ENCODE measurements around the gene C1orf53.

The C1orf53 gene

DNA sequence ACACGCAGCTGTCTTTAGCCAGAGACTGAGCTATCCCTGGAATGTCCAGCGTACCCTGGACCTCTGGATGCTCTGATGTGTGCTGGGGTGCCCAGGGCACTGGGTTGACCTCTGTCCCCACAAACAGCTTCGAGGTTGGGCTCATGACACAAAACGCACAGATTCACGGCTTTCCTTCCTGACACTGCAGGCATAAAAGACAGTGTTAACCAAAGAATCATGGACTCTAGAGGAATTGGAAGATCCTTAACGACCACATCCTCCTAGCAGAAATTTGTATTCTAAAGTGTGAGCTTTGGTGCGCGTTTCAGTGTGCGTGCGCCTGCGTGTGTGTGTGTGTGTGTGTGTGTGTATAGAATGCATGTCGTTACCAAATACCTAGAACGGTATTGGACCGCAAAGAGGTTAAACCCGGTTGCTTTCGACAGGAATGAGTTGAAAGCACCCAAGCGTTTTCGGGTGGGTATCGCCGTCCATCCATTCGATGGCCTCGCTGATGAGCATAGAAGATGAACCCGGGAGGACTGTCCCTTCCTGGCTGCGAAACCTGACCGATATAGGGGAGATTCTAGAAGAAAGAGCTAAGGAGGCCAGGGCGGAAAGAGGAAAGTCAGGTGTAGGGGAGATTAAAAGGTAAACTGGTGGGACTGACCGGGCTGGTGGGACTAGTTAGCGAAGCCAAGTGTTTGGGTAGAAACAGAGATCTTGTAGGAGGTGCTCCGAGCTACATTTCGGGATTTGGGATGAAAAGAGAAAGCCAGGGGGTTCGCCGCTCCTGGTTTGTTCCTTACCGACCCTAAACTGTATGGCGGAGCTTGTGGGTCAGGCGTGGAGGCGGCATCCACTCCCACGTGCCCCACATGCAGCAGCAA lies 7.9 kb downstream of the C1orf53 start:
- TF ChIP-seq POLR2AphosphoS5 (IDR thresholded peaks at IDR 0.05; ENCODE audit: low read depth, low read length) (no peak), SIN3A (IDR thresholded peaks at IDR 0.05; ENCODE audit: borderline replicate concordance, insufficient read depth, low read length) (no peak), TAF1 (IDR thresholded peaks at IDR 0.05; ENCODE audit: borderline replicate concordance, insufficient read depth, low read length) (no peak), FOXP2 (optimal IDR thresholded peaks at IDR 0.05; ENCODE audit: borderline replicate concordance, extremely low read depth, extremely low read length, insufficient read depth) (no peak)
- TF ChIP-seq, protein P1, sequence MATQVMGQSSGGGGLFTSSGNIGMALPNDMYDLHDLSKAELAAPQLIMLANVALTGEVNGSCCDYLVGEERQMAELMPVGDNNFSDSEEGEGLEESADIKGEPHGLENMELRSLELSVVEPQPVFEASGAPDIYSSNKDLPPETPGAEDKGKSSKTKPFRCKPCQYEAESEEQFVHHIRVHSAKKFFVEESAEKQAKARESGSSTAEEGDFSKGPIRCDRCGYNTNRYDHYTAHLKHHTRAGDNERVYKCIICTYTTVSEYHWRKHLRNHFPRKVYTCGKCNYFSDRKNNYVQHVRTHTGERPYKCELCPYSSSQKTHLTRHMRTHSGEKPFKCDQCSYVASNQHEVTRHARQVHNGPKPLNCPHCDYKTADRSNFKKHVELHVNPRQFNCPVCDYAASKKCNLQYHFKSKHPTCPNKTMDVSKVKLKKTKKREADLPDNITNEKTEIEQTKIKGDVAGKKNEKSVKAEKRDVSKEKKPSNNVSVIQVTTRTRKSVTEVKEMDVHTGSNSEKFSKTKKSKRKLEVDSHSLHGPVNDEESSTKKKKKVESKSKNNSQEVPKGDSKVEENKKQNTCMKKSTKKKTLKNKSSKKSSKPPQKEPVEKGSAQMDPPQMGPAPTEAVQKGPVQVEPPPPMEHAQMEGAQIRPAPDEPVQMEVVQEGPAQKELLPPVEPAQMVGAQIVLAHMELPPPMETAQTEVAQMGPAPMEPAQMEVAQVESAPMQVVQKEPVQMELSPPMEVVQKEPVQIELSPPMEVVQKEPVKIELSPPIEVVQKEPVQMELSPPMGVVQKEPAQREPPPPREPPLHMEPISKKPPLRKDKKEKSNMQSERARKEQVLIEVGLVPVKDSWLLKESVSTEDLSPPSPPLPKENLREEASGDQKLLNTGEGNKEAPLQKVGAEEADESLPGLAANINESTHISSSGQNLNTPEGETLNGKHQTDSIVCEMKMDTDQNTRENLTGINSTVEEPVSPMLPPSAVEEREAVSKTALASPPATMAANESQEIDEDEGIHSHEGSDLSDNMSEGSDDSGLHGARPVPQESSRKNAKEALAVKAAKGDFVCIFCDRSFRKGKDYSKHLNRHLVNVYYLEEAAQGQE (IDR thresholded peaks at IDR 0.05; ENCODE audit: insufficient read depth in 1 of 2, low read depth in 2 of 2, low read length in 2 of 2) = no peak

DNA sequence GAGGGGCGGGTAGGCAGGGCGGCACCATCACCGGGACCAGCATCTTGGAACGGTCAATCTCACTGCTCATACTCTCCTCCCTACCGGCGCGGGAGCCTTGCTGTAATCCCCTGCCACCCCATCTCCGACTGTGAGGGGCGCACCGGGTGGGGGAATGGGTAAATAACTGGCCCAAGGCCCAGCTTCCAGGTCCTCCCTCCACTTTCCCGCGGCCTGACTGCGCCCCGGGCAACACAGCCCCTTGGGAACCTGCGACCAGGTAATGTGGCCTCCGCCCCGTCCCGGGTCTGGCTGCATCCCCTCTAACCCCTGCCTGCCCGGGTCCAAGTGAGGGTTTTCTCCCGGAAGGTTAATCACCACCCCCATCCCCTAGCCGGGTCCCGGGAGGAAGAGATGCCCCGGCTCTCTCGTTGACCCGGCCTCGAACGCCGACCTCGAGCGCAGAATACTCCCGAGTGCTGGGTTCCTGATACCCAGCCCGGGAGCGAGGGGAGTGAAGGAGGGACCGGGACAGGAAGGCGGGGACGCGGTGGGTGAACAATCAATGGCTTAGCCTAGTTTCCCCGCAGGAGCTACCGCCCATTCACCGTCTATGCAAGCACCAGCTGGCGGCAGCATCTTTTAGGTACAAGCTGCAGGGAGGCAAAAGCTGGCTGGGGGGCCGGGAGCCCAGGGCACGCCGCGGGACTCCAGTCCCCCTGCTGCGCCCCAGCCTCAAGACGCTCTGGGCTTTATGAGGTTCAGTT lies 8.9 kb downstream of the C1orf53 start:
- TF ChIP-seq SIN3A (IDR thresholded peaks at IDR 0.05; ENCODE audit: borderline replicate concordance, insufficient read depth, low read length) (no peak), POLR2AphosphoS5 (IDR thresholded peaks at IDR 0.05; ENCODE audit: low read depth, low read length) (no peak), TAF1 (IDR thresholded peaks at IDR 0.05; ENCODE audit: borderline replicate concordance, insufficient read depth, low read length) (no peak), FOXP2 (optimal IDR thresholded peaks at IDR 0.05; ENCODE audit: borderline replicate concordance, extremely low read depth, extremely low read length, insufficient read depth) (no peak)
- TF ChIP-seq, protein P1 (IDR thresholded peaks at IDR 0.05; ENCODE audit: insufficient read depth in 1 of 2, low read depth in 2 of 2, low read length in 2 of 2) = no peak

DNA sequence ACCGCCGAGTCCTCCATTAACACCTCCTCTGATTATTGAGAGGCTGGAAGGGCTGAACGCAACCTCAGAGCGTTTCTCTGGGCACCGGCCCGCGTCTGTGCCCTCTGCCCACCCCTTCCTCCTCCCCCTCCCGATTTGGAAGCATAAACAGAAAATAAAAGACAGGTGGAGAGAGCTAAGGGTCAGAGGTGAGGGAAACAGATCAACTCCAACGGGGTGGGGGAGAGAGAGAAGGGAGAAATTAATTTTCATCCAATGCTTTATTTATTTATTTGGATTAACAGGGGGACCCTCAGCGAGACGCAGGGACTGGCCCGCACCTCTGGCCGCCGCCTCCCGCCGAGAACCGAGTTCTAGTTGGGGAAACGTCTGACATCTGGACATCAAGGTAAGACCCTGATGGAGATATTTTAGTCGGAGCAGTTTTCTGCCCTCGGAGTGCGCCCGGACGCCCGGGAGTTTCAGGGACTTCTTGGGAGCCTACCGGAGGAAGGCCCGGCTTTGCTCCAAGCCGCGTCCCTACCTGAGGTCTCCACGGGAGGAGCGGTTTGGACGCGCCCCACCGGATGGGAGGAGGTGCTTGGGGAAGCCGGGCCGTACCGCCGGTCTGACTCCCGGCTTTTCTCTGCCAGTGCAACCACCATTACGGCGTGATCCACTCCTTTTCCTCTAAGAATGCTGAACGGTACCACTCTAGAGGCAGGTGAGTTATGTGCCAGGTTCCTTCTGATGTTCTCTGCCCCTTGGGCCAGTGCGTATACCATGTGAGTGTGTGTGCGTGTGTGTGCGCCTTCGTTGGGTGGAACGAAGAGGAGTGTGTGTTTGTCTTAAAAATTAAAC lies 9.6 kb downstream of the C1orf53 start:
- TF ChIP-seq TAF1 (IDR thresholded peaks at IDR 0.05; ENCODE audit: borderline replicate concordance, insufficient read depth, low read length) = no peak
- TF ChIP-seq, protein P1 (IDR thresholded peaks at IDR 0.05; ENCODE audit: insufficient read depth in 1 of 2, low read depth in 2 of 2, low read length in 2 of 2) = no peak
- TF ChIP-seq SIN3A (IDR thresholded peaks at IDR 0.05; ENCODE audit: borderline replicate concordance, insufficient read depth, low read length) = no peak
- TF ChIP-seq POLR2AphosphoS5 (IDR thresholded peaks at IDR 0.05; ENCODE audit: low read depth, low read length) = no peak
- TF ChIP-seq FOXP2 (optimal IDR thresholded peaks at IDR 0.05; ENCODE audit: borderline replicate concordance, extremely low read depth, extremely low read length, insufficient read depth) = no peak

DNA sequence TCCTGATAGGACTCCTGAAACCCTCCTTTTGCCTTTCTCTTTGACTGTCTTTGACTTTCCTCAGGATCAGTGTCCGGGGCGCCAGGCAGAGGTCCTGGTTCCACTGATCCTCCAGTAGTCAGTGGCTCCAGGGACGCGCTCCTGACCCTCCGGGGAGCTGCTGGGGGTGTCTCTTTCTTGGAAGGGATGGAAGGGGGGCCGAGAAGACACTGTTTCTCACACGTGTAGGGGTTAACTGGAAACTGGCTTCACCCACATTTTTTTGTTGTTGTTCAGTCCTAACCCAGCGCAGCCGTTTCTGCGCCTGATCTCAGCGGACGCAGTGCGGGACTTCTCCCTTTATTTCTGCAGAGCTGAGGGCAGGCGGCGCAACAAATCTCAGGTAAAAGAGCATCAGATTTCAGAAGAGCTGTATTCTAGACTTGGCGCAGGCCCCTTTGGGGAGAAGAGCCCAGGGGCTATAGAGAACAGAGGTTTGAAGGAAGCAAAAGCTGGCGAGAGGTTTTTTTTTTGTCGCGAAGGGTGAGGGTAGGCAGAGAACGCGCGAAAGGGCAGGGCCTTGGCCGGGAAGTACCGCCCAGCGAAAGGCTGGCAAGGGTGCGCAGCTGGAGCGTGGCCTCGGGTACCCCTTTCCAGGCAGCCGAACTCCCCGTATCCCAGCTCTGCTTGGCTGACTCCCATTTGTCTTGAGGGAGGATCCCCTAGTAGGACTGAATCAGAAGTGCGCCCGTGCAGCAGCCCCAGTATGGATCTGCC lies 10.5 kb downstream of the C1orf53 start:
- TF ChIP-seq POLR2AphosphoS5 (IDR thresholded peaks at IDR 0.05; ENCODE audit: low read depth, low read length) (no peak), SIN3A (IDR thresholded peaks at IDR 0.05; ENCODE audit: borderline replicate concordance, insufficient read depth, low read length) (no peak), TAF1 (IDR thresholded peaks at IDR 0.05; ENCODE audit: borderline replicate concordance, insufficient read depth, low read length) (no peak), FOXP2 (optimal IDR thresholded peaks at IDR 0.05; ENCODE audit: borderline replicate concordance, extremely low read depth, extremely low read length, insufficient read depth) (no peak)
- TF ChIP-seq, protein P1 (IDR thresholded peaks at IDR 0.05; ENCODE audit: insufficient read depth in 1 of 2, low read depth in 2 of 2, low read length in 2 of 2) = no peak
